IPS-20b (cell line): ENCODE measurements around the gene RAB11FIP4.
A peak's percentile ranks its signal among the peaks of the same experiment; 100 is the strongest.

Experiments
- H3K27ac ChIP-seq: one replicate; pipeline ENCODE4 v1.5.1; 2013; ENCODE audit warnings: low read length
- H3K27me3 ChIP-seq: 2 replicates; pipeline ENCODE4 v1.6.1; 2013; ENCODE audit warnings: mild to moderate bottlenecking, low read length, inconsistent platforms; ENCODE audit not compliant: insufficient read depth
- H3K36me3 ChIP-seq: 2 replicates; pipeline ENCODE4 v1.6.1; 2013; ENCODE audit warnings: low read depth, mild to moderate bottlenecking, inconsistent platforms, low read length, moderate library complexity; ENCODE audit not compliant: insufficient read depth
- H3K4me1 ChIP-seq: 2 replicates; pipeline ENCODE4 v1.6.1; 2013; ENCODE audit warnings: mild to moderate bottlenecking, control low read depth, inconsistent platforms, low read length, moderate library complexity; ENCODE audit not compliant: insufficient read depth
- H3K4me3 ChIP-seq: 2 replicates; pipeline ENCODE4 v1.5.1; 2013; ENCODE audit warnings: mild to moderate bottlenecking, low read length, inconsistent platforms
- H3K9ac ChIP-seq: 2 replicates; pipeline ENCODE4 v1.6.1; 2013; ENCODE audit warnings: low read depth, mild to moderate bottlenecking, inconsistent platforms, low read length, moderate library complexity
- H3K9me3 ChIP-seq: 2 replicates; pipeline ENCODE4 v1.6.1; 2013; ENCODE audit warnings: mild to moderate bottlenecking, low read depth, low read length, inconsistent platforms; ENCODE audit not compliant: insufficient read depth

RAB11FIP4 gene

DNA sequence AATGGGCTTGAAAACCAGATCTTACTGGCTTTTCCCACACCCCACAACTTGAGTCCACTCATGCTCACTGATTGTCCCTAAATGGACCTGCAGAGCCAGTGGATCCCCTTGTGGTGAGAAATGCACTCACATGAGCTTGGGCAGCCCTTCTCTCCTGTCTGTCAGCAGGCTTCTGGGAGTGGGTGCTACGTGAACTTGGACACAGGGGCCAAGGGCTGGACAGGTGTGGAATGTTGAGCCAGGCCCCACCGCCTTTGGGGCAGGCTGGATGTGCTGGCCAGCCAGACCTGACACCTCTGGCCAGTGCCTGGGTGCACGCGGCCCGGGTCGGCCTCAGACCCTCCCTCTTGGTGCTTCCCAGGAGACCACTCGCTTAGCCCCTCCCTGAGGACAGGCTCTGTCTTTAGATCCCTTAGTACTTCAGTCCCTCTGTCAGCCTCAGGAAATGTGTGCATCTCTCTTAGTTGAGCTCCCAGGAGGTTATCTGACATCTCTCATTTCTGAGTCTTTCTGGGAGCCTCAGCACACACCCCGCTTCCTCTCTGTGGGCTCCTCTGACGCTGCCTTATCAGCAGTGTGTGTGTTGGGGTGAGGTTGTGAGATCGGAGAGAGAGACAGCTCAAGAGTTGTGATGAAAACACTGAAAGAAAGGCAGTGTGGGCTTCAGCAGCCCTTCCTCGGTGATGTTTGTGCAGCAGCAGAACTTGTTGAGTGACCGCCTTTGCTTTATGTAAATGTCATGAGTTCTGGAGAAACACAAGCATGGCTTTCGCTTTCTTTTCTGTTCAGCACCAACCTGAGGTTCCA, 117.0 kb downstream of the RAB11FIP4 start:
- no peak overlapping the region for H3K4me3 ChIP-seq
- no peaks in the 10 kb centered on the region for H3K36me3 ChIP-seq
- no peak overlapping the region for H3K27ac ChIP-seq
- H3K4me1 ChIP-seq: 0 out of 2 replicates have a peak, but pooled peaks cover 5% of the 10 kb centered on the region
- no peak overlapping the region for H3K9ac ChIP-seq
- H3K9me3 ChIP-seq: no peaks in the 10 kb centered on the region
- no peaks in the 10 kb centered on the region for H3K27me3 ChIP-seq

DNA sequence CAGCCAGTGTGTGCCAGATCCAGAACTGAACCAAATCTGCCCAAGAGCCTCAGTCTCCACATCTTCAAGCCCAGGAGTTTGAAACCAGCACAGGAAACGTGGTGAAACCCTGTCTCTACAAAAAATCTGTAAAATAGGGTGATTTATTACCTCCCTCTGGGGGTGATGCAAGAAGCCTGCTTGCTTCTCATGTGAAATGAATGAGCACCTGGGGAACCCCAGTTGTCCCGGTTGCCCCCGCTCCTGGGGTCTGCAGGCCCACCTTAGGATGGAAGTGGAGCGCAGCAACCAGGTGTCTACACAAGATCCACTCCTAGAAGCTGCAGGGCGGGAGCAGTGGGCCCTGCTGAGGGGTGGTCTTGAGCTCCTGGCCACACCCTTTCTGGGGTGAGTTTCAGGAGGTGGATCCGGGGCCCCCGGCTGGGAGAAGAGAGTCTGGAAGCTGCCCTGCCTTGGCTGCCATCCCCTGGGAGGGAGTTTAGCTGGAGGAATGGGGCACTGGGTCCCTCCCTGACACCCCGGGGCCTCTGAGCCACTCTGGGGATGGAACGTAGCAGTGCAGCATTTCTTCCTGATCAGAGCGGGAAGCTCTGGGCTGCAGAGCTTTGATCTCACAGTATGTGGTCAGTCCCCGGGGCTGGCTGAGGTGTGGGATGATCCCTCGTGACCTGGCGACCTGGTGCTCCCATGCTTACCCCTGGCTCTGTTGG, 117.8 kb downstream of the RAB11FIP4 start:
- H3K36me3 ChIP-seq: no peaks in the 10 kb centered on the region
- no peak overlapping the region for H3K4me3 ChIP-seq
- no peak overlapping the region for H3K9ac ChIP-seq
- H3K27ac ChIP-seq: no peak overlapping the region
- 0 out of 2 replicates have a peak, but pooled peaks cover 5% of the 10 kb centered on the region for H3K4me1 ChIP-seq
- no peaks in the 10 kb centered on the region for H3K27me3 ChIP-seq
- H3K9me3 ChIP-seq: no peaks in the 10 kb centered on the region

DNA sequence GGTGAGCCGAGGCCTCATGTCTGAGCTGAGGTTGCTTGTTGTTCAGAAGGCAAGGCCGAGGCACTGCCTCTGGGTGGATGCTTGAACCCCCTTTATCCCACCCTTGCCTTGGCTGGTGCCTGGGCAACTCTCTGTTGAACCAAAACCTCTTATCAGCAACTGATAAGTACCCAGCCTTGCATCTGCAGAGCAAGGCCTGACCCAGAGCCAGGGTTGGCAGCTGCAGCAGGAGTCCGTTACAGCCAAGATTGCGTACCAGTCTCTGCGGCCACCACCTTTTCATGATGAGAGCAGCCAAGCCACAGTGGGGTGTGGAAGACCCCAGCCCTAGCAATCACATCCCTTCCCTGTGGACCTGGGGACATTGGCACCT, 118.3 kb downstream of the RAB11FIP4 start:
- Histone ChIP-seq H3K27me3 (no peaks in the 10 kb centered on the region), H3K36me3 (no peaks in the 10 kb centered on the region), H3K4me1 (0 out of 2 replicates have a peak, but pooled peaks cover 3% of the 10 kb centered on the region), H3K9ac (no peak overlapping the region), H3K4me3 (no peak overlapping the region), H3K9me3 (no peaks in the 10 kb centered on the region), H3K27ac (no peak overlapping the region)

DNA sequence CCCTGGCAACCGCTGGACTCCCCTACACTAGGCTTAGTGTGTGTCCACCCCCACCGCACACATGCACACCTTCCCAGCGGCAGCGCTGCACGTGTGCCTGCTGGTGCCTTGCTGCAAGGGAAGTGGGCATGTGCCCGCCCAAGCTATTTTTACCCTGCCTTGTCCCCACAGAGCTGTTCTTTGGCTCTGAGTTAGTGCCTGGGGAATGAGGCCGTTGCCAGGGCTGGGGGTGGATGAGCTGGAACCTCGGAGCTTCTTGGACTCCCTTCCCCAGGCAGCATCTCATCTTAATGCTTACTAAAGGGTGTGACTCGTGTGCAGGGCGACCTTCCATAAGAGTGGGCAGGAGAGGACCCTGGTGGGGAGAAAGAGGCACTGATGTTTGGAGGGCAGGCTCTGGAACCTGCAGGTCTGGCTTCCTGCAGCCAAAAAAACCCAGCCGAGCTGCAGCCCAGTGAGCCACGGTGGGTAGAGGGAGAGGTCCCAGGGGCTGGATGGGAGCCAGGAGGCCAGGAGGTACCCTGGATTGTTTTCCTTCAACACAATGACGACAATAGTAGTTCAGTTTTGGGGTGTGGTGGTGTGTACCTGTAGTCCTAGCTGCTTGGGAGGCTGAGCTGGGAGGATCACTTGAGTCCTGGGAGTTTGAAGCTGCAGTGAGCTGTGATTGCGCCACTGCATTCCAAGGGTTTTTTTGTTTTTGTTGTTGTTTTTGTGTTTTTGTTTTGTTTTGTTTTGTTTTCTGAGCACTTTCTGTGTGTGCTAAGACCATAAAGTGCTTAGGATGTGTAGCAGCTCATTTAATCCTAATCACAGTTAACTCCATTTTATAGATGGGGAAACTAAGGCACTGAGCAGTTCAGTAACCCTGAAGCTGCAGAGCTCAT, 119.1 kb downstream of the RAB11FIP4 start:
- Histone ChIP-seq H3K9me3 (no peaks in the 10 kb centered on the region), H3K4me1 (no peaks in the 10 kb centered on the region), H3K4me3 (no peak overlapping the region), H3K36me3 (no peaks in the 10 kb centered on the region), H3K27me3 (no peaks in the 10 kb centered on the region), H3K27ac (no peak overlapping the region), H3K9ac (no peak overlapping the region)

- Histone ChIP-seq H3K27ac (no peak overlapping the region), H3K27me3 (no peaks in the 10 kb centered on the region), H3K4me3 (no peak overlapping the region), H3K9me3 (no peaks in the 10 kb centered on the region), H3K36me3 (no peaks in the 10 kb centered on the region), H3K9ac (peak overlapping the region; percentile 27; the same call in 1 of the 2 replicates), H3K4me1 (no peaks in the 10 kb centered on the region)
Measured at GRCh38 chr17:31511195-31511578, 119.7 kb downstream of the RAB11FIP4 start.

- no peaks in the 10 kb centered on the region for H3K4me1 ChIP-seq
- H3K4me3 ChIP-seq: no peak overlapping the region
- no peaks in the 10 kb centered on the region for H3K27me3 ChIP-seq
- no peak overlapping the region for H3K27ac ChIP-seq
- H3K36me3 ChIP-seq: no peaks in the 10 kb centered on the region
- peak overlapping the region; percentile 27; the same call in 1 of the 2 replicates for H3K9ac ChIP-seq
- H3K9me3 ChIP-seq: no peaks in the 10 kb centered on the region
Measured at GRCh38 chr17:31511580-31511979, 120.1 kb downstream of the RAB11FIP4 start.

- H3K36me3 ChIP-seq: no peaks in the 10 kb centered on the region
- H3K27me3 ChIP-seq: no peaks in the 10 kb centered on the region
- H3K4me1 ChIP-seq: no peaks in the 10 kb centered on the region
- H3K9me3 ChIP-seq: no peaks in the 10 kb centered on the region
- H3K27ac ChIP-seq: no peak overlapping the region
- no peak overlapping the region for H3K9ac ChIP-seq
- H3K4me3 ChIP-seq: no peak overlapping the region
Measured at GRCh38 chr17:31512104-31512740, 120.7 kb downstream of the RAB11FIP4 start.

DNA sequence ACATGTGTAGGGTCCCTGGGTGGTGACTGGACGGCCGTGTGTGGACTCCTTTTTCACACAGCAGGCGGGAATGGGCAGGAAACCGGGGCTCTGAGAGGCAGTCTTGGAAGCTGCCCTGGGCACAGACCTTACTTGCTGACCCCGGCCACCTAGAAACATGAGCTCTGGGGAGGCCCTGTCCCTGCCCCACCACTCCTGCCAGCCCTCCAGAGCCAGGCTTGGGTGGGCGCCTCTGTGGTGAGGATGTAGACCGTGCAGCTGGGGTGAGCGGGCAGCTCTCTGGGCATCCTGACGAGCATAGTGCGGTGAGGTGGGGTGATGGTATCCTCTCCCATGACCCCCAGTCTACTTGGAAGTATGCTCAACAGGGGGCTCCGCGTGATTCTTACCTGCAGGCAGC, 121.3 kb downstream of the RAB11FIP4 start:
- no peaks in the 10 kb centered on the region for H3K4me1 ChIP-seq
- no peaks in the 10 kb centered on the region for H3K9me3 ChIP-seq
- H3K27me3 ChIP-seq: no peaks in the 10 kb centered on the region
- H3K36me3 ChIP-seq: no peaks in the 10 kb centered on the region
- H3K4me3 ChIP-seq: no peak overlapping the region
- H3K27ac ChIP-seq: no peak overlapping the region
- H3K9ac ChIP-seq: no peak overlapping the region

- H3K9ac ChIP-seq: no peak overlapping the region
- H3K36me3 ChIP-seq: peaks cover 5% of the 10 kb centered on the region; the same call in 1 of the 2 replicates
- no peak overlapping the region for H3K27ac ChIP-seq
- H3K4me1 ChIP-seq: no peaks in the 10 kb centered on the region
- H3K27me3 ChIP-seq: no peaks in the 10 kb centered on the region
- H3K9me3 ChIP-seq: no peaks in the 10 kb centered on the region
- H3K4me3 ChIP-seq: no peak overlapping the region
Measured at GRCh38 chr17:31513731-31514427, 122.4 kb downstream of the RAB11FIP4 start.

- no peak overlapping the region for H3K4me3 ChIP-seq
- no peak overlapping the region for H3K27ac ChIP-seq
- no peaks in the 10 kb centered on the region for H3K9me3 ChIP-seq
- H3K4me1 ChIP-seq: no peaks in the 10 kb centered on the region
- H3K36me3 ChIP-seq: peaks cover 11% of the 10 kb centered on the region; the same call in 1 of the 2 replicates
- H3K27me3 ChIP-seq: no peaks in the 10 kb centered on the region
- no peak overlapping the region for H3K9ac ChIP-seq
Measured at GRCh38 chr17:31515267-31515666, 123.8 kb downstream of the RAB11FIP4 start.

- Histone ChIP-seq H3K27ac (no peak overlapping the region), H3K27me3 (no peaks in the 10 kb centered on the region), H3K9ac (no peak overlapping the region), H3K9me3 (no peaks in the 10 kb centered on the region), H3K4me3 (no peak overlapping the region), H3K36me3 (peaks cover 25% of the 10 kb centered on the region), H3K4me1 (no peaks in the 10 kb centered on the region)
Measured at GRCh38 chr17:31517524-31517923, 126.0 kb downstream of the RAB11FIP4 start.
